ENCODE data around the gene WDR55. TPM values are rescaled to one million over a fixed set of nuclear protein-coding genes. Genes with fewer than 3 reads are reported as not detected.
"Not testable (repeated sequence)": the region's sequence is repeated elsewhere in the genome, so short reads cannot be mapped to it uniquely, and the experiment has no call there.

Gene WDR55
- total and polyA plus RNA-seq, 5 donors from 2014 or later = 17.6 to 47.5 (median 22.0) TPM

GRCh38 chr5:140718266-140718592 is 53.5 kb downstream of the WDR55 start:
- Histone ChIP-seq H3K4me3 (ENCODE audit: low read depth, low read length) (no peak overlapping the region), H3K27ac (ENCODE audit: insufficient read depth, low read length, poor library complexity, severe bottlenecking) (no peak overlapping the region), H3K27me3 (ENCODE audit: control insufficient read depth, insufficient read depth, low read length) (no peaks in the 10 kb centered on the region), H3K9me3 (ENCODE audit: control insufficient read depth in 2 of 2, low read length in 2 of 2) (no peaks in the 10 kb centered on the region), H3K4me1 (ENCODE audit: control insufficient read depth, insufficient read depth, low read length, poor library complexity, severe bottlenecking) (no peaks in the 10 kb centered on the region), H3K36me3 (ENCODE audit: control insufficient read depth, insufficient read depth, low read length) (no peaks in the 10 kb centered on the region)
- Mint-ChIP-seq H3K4me1 (peaks cover 0 to 17% (median 11%) of the 10 kb centered on the region in 4 donors), H3K27ac (peak overlapping the region in 2 of 3 donors; percentile 57 to 83), H3K9me3 (no peaks in the 10 kb centered on the region), H3K36me3 (no peaks in the 10 kb centered on the region), H3K27me3 (peaks cover 9% of the 10 kb centered on the region), H3K4me3 (peak overlapping the region in 2 of 4 donors; percentile 8 to 88)
- ATAC-seq (ENCODE audit: low read depth in 2 of 2) (no peak), DNase-seq (peak in 1 of 3 donors; percentile 31)

- not testable (repeated sequence) for H3K9me3 ChIP-seq (ENCODE audit: control insufficient read depth in 2 of 2, low read length in 2 of 2); H3K36me3 Mint-ChIP-seq; H3K9me3 Mint-ChIP-seq; H3K27ac ChIP-seq (ENCODE audit: insufficient read depth, low read length, poor library complexity, severe bottlenecking); H3K27me3 ChIP-seq (ENCODE audit: control insufficient read depth, insufficient read depth, low read length); H3K4me3 ChIP-seq (ENCODE audit: low read depth, low read length); H3K4me1 ChIP-seq (ENCODE audit: control insufficient read depth, insufficient read depth, low read length, poor library complexity, severe bottlenecking); H3K36me3 ChIP-seq (ENCODE audit: control insufficient read depth, insufficient read depth, low read length); H3K4me3 Mint-ChIP-seq; ATAC-seq (ENCODE audit: low read depth in 2 of 2); DNase-seq
- H3K27me3 Mint-ChIP-seq = peaks cover 24% of the 10 kb centered on the region
- peaks cover 0 to 16% (median 12%) of the 10 kb centered on the region in 4 donors for H3K4me1 Mint-ChIP-seq
- peak overlapping the region in 1 of 3 donors; percentile 22 for H3K27ac Mint-ChIP-seq
Measured at GRCh38 chr5:140720738-140721137, 56.0 kb downstream of the WDR55 start.

GRCh38 chr5:140721395-140721794 is 56.7 kb downstream of the WDR55 start:
- ATAC-seq (ENCODE audit: low read depth in 2 of 2); DNase-seq; H3K4me3 Mint-ChIP-seq; H3K36me3 Mint-ChIP-seq; H3K27ac Mint-ChIP-seq; H3K4me3 ChIP-seq (ENCODE audit: low read depth, low read length); H3K27ac ChIP-seq (ENCODE audit: insufficient read depth, low read length, poor library complexity, severe bottlenecking); H3K9me3 ChIP-seq (ENCODE audit: control insufficient read depth in 2 of 2, low read length in 2 of 2); H3K4me1 ChIP-seq (ENCODE audit: control insufficient read depth, insufficient read depth, low read length, poor library complexity, severe bottlenecking); H3K36me3 ChIP-seq (ENCODE audit: control insufficient read depth, insufficient read depth, low read length); H3K27me3 ChIP-seq (ENCODE audit: control insufficient read depth, insufficient read depth, low read length); H3K9me3 Mint-ChIP-seq: not testable (repeated sequence)
- Mint-ChIP-seq H3K27me3 (peaks cover 31% of the 10 kb centered on the region), H3K4me1 (peaks cover 3 to 23% (median 15%) of the 10 kb centered on the region in 4 donors)

Other genes starting within 250 kb of the WDR55 start
- 11.8 TPM for gene EIF4EBP3, start 117.2 kb upstream of the WDR55 start, total RNA-seq
- gene EIF4EBP3, start 117.2 kb upstream of the WDR55 start, polyA plus RNA-seq = 10 to 100 TPM; 28.4 to 44.7 (median 40.5) TPM
- gene SRA1, start 107.4 kb upstream of the WDR55 start, total RNA-seq = 38.9 TPM
- 10 to 100 TPM; 36.6 to 44.3 (median 38.4) TPM for gene SRA1, start 107.4 kb upstream of the WDR55 start, polyA plus RNA-seq
- 50.8 TPM for gene APBB3, start 100.3 kb upstream of the WDR55 start, total RNA-seq
- gene APBB3, start 100.3 kb upstream of the WDR55 start, polyA plus RNA-seq = 1 to 10 TPM; 3.4 to 5.2 (median 4.0) TPM
- 35.0 TPM for gene SLC35A4, start 100.1 kb upstream of the WDR55 start, total RNA-seq
- 10 to 100 TPM; 69.3 to 89.5 (median 78.0) TPM for gene SLC35A4, start 100.1 kb upstream of the WDR55 start, polyA plus RNA-seq
- gene CD14, start 31.7 kb upstream of the WDR55 start, total RNA-seq = not detected
- gene CD14, start 31.7 kb upstream of the WDR55 start, polyA plus RNA-seq = 1 to 10 TPM; 1.3 to 2.6 (median 2.1) TPM
- 22.6 TPM for gene TMCO6, start 25.5 kb upstream of the WDR55 start, total RNA-seq
- gene TMCO6, start 25.5 kb upstream of the WDR55 start, polyA plus RNA-seq = 10 to 100 TPM; 17.0 to 24.1 (median 18.4) TPM
- 42.6 TPM for gene NDUFA2, start 17.3 kb upstream of the WDR55 start, total RNA-seq
- 100 to 1,000 TPM; 165 to 208 (median 169) TPM for gene NDUFA2, start 17.3 kb upstream of the WDR55 start, polyA plus RNA-seq
- gene IK, start 17.1 kb upstream of the WDR55 start, total RNA-seq = 170 TPM
- gene IK, start 17.1 kb upstream of the WDR55 start, polyA plus RNA-seq = 100 to 1,000 TPM; 136 to 197 (median 184) TPM
- gene DND1, start 8.7 kb downstream of the WDR55 start, total RNA-seq = 2.1 TPM
- gene DND1, start 8.7 kb downstream of the WDR55 start, polyA plus RNA-seq = not detected
- gene HARS1, start 26.5 kb downstream of the WDR55 start, total RNA-seq = 56.5 TPM
- gene HARS1, start 26.5 kb downstream of the WDR55 start, polyA plus RNA-seq = 10 to 100 TPM; 58.0 to 74.4 (median 60.5) TPM
- gene HARS2, start 26.6 kb downstream of the WDR55 start, total RNA-seq = 29.8 TPM
- 10 to 100 TPM; 20.7 to 24.4 (median 22.2) TPM for gene HARS2, start 26.6 kb downstream of the WDR55 start, polyA plus RNA-seq
- 48.5 TPM for gene ZMAT2, start 35.5 kb downstream of the WDR55 start, total RNA-seq
- gene ZMAT2, start 35.5 kb downstream of the WDR55 start, polyA plus RNA-seq = 10 to 100 TPM; 81.8 to 97.5 (median 90.9) TPM
- gene PCDHA1, start 121.2 kb downstream of the WDR55 start, total RNA-seq = not detected
- gene PCDHA1, start 121.2 kb downstream of the WDR55 start, polyA plus RNA-seq = not detected
- not detected for gene PCDHA2, start 129.9 kb downstream of the WDR55 start, total RNA-seq
- not detected for gene PCDHA2, start 129.9 kb downstream of the WDR55 start, polyA plus RNA-seq
- gene PCDHA3, start 136.2 kb downstream of the WDR55 start, total RNA-seq = not detected
- not detected for gene PCDHA3, start 136.2 kb downstream of the WDR55 start, polyA plus RNA-seq
- gene PCDHA4, start 142.2 kb downstream of the WDR55 start, total RNA-seq = not detected
- gene PCDHA4, start 142.2 kb downstream of the WDR55 start, polyA plus RNA-seq = not detected
- gene PCDHA5, start 156.7 kb downstream of the WDR55 start, total RNA-seq = not detected
- not detected for gene PCDHA5, start 156.7 kb downstream of the WDR55 start, polyA plus RNA-seq
- not detected for gene PCDHA6, start 163.1 kb downstream of the WDR55 start, total RNA-seq
- gene PCDHA6, start 163.1 kb downstream of the WDR55 start, polyA plus RNA-seq = not detected
- not detected for gene PCDHA7, start 169.4 kb downstream of the WDR55 start, total RNA-seq
- not detected for gene PCDHA7, start 169.4 kb downstream of the WDR55 start, polyA plus RNA-seq
- gene PCDHA8, start 176.3 kb downstream of the WDR55 start, total RNA-seq = not detected
- not detected for gene PCDHA8, start 176.3 kb downstream of the WDR55 start, polyA plus RNA-seq
- not detected for gene PCDHA9, start 183.5 kb downstream of the WDR55 start, total RNA-seq
- gene PCDHA9, start 183.5 kb downstream of the WDR55 start, polyA plus RNA-seq = not detected
- gene PCDHA10, start 191.0 kb downstream of the WDR55 start, total RNA-seq = not detected
- not detected for gene PCDHA10, start 191.0 kb downstream of the WDR55 start, polyA plus RNA-seq
- gene PCDHA11, start 204.1 kb downstream of the WDR55 start, total RNA-seq = not detected
- gene PCDHA11, start 204.1 kb downstream of the WDR55 start, polyA plus RNA-seq = not detected
- not detected for gene PCDHA12, start 210.4 kb downstream of the WDR55 start, total RNA-seq
- gene PCDHA12, start 210.4 kb downstream of the WDR55 start, polyA plus RNA-seq = not detected
- not detected for gene PCDHA13, start 217.2 kb downstream of the WDR55 start, total RNA-seq
- gene PCDHA13, start 217.2 kb downstream of the WDR55 start, polyA plus RNA-seq = not detected

Measured in CD4-positive, CD25-positive, alpha-beta regulatory T cell (primary cell).